Measurements from ENCODE around the gene ABLIM1.

Gene ABLIM1

GRCh38 chr10:114418109-114418508 lies 240.0 kb downstream of the ABLIM1 start:
- Histone ChIP-seq H3K27ac (ENCODE audit: low read depth, low read length) (no peak overlapping the region), H3K9ac (ENCODE audit: low read depth, low read length) (no peak overlapping the region), H3K4me3 (ENCODE audit: low read length) (no peak overlapping the region), H3K9me3 (ENCODE audit: insufficient read depth, low read depth, low read length) (no peaks in the 10 kb centered on the region), H3K36me3 (ENCODE audit: insufficient read depth, low read length) (no peaks in the 10 kb centered on the region), H3K4me1 (ENCODE audit: insufficient read depth, low read length) (no peaks in the 10 kb centered on the region), H3K27me3 (ENCODE audit: insufficient read depth, low read length) (no peaks in the 10 kb centered on the region)
- WGBS: 90% methylated on average over 1 of the region's 1 CpG

- no peaks in the 10 kb centered on the region for H3K27me3 ChIP-seq (ENCODE audit: insufficient read depth, low read length)
- no peak overlapping the region for H3K9ac ChIP-seq (ENCODE audit: low read depth, low read length)
- H3K4me3 ChIP-seq (ENCODE audit: low read length): no peak overlapping the region
- WGBS: 88% methylated on average over 9 of the region's 9 CpGs
- H3K27ac ChIP-seq (ENCODE audit: low read depth, low read length): no peak overlapping the region
- peaks cover 15% of the 10 kb centered on the region; the same call in 1 of the 2 replicates for H3K4me1 ChIP-seq (ENCODE audit: insufficient read depth, low read length)
- H3K9me3 ChIP-seq (ENCODE audit: insufficient read depth, low read depth, low read length): no peaks in the 10 kb centered on the region
- no peaks in the 10 kb centered on the region for H3K36me3 ChIP-seq (ENCODE audit: insufficient read depth, low read length)
Observed at GRCh38 chr10:114412907-114413797, 244.9 kb downstream of the ABLIM1 start.

GRCh38 chr10:114408968-114409444 lies 249.1 kb downstream of the ABLIM1 start:
- peaks cover 20% of the 10 kb centered on the region; the same call in 1 of the 2 replicates for H3K4me1 ChIP-seq (ENCODE audit: insufficient read depth, low read length)
- H3K9me3 ChIP-seq (ENCODE audit: insufficient read depth, low read depth, low read length): no peaks in the 10 kb centered on the region
- H3K27me3 ChIP-seq (ENCODE audit: insufficient read depth, low read length): peaks cover 27% of the 10 kb centered on the region
- 44% methylated on average over 5 of the region's 5 CpGs for WGBS
- H3K27ac ChIP-seq (ENCODE audit: low read depth, low read length): no peak overlapping the region
- no peaks in the 10 kb centered on the region for H3K36me3 ChIP-seq (ENCODE audit: insufficient read depth, low read length)
- H3K4me3 ChIP-seq (ENCODE audit: low read length): no peak overlapping the region
- H3K9ac ChIP-seq (ENCODE audit: low read depth, low read length): no peak overlapping the region

- Histone ChIP-seq H3K27ac (ENCODE audit: low read depth, low read length) (no peak overlapping the region), H3K9me3 (ENCODE audit: insufficient read depth, low read depth, low read length) (no peaks in the 10 kb centered on the region), H3K27me3 (ENCODE audit: insufficient read depth, low read length) (peaks cover 34% of the 10 kb centered on the region), H3K4me3 (ENCODE audit: low read length) (no peak overlapping the region), H3K9ac (ENCODE audit: low read depth, low read length) (no peak overlapping the region), H3K4me1 (ENCODE audit: insufficient read depth, low read length) (peaks cover 20% of the 10 kb centered on the region), H3K36me3 (ENCODE audit: insufficient read depth, low read length) (no peaks in the 10 kb centered on the region)
- WGBS: 67% methylated on average over 12 of the region's 12 CpGs
Observed at GRCh38 chr10:114408112-114408967, 249.7 kb downstream of the ABLIM1 start.

GRCh38 chr10:114406455-114406854 lies 251.6 kb downstream of the ABLIM1 start:
- H3K9me3 ChIP-seq (ENCODE audit: insufficient read depth, low read depth, low read length): no peaks in the 10 kb centered on the region
- H3K27me3 ChIP-seq (ENCODE audit: insufficient read depth, low read length): peaks cover 52% of the 10 kb centered on the region
- no peak overlapping the region for H3K9ac ChIP-seq (ENCODE audit: low read depth, low read length)
- H3K4me1 ChIP-seq (ENCODE audit: insufficient read depth, low read length): peaks cover 29% of the 10 kb centered on the region
- H3K36me3 ChIP-seq (ENCODE audit: insufficient read depth, low read length): no peaks in the 10 kb centered on the region
- H3K4me3 ChIP-seq (ENCODE audit: low read length): no peak overlapping the region
- WGBS: 100% methylated on average over 1 of the region's 1 CpG
- H3K27ac ChIP-seq (ENCODE audit: low read depth, low read length): no peak overlapping the region

GRCh38 chr10:114405011-114405350 lies 253.1 kb downstream of the ABLIM1 start:
- Histone ChIP-seq H3K4me3 (ENCODE audit: low read length) (peak overlapping the region; percentile 59), H3K27ac (ENCODE audit: low read depth, low read length) (no peak overlapping the region), H3K9me3 (ENCODE audit: insufficient read depth, low read depth, low read length) (no peaks in the 10 kb centered on the region), H3K9ac (ENCODE audit: low read depth, low read length) (no peak overlapping the region; the same call in 1 of the 2 replicates), H3K4me1 (ENCODE audit: insufficient read depth, low read length) (peaks cover 29% of the 10 kb centered on the region), H3K27me3 (ENCODE audit: insufficient read depth, low read length) (peaks cover 60% of the 10 kb centered on the region), H3K36me3 (ENCODE audit: insufficient read depth, low read length) (no peaks in the 10 kb centered on the region)
- WGBS: 20% methylated on average over 16 of the region's 16 CpGs

GRCh38 chr10:114404171-114405010 lies 253.7 kb downstream of the ABLIM1 start, which contains the start of gene AFAP1L2:
Gene AFAP1L2 (minus strand): TSS chr10:114404502. CDS start chr10:114404455, 47 bp downstream.
- H3K36me3 ChIP-seq (ENCODE audit: insufficient read depth, low read length): no peaks in the 10 kb centered on the region
- peak within 1 kb of the TSS; percentile 59 for H3K4me3 ChIP-seq (ENCODE audit: low read length)
- H3K27ac ChIP-seq (ENCODE audit: low read depth, low read length): no peak within 1 kb of the TSS
- peaks cover 23% of the 10 kb centered on the region for H3K4me1 ChIP-seq (ENCODE audit: insufficient read depth, low read length)
- H3K9ac ChIP-seq (ENCODE audit: low read depth, low read length): no peak within 1 kb of the TSS; the same call in 1 of the 2 replicates
- H3K9me3 ChIP-seq (ENCODE audit: insufficient read depth, low read depth, low read length): no peaks in the 10 kb centered on the region
- WGBS: under 1% methylated on average over 85 of the region's 88 CpGs
- peaks cover 62% of the 10 kb centered on the region for H3K27me3 ChIP-seq (ENCODE audit: insufficient read depth, low read length)

GRCh38 chr10:114403541-114404161 lies 254.4 kb downstream of the ABLIM1 start:
- no peaks in the 10 kb centered on the region for H3K36me3 ChIP-seq (ENCODE audit: insufficient read depth, low read length)
- peaks cover 18% of the 10 kb centered on the region; the same call in 1 of the 2 replicates for H3K4me1 ChIP-seq (ENCODE audit: insufficient read depth, low read length)
- no peaks in the 10 kb centered on the region for H3K9me3 ChIP-seq (ENCODE audit: insufficient read depth, low read depth, low read length)
- under 1% methylated on average over 43 of the region's 44 CpGs for WGBS
- H3K27ac ChIP-seq (ENCODE audit: low read depth, low read length): no peak overlapping the region
- no peak overlapping the region for H3K9ac ChIP-seq (ENCODE audit: low read depth, low read length)
- H3K27me3 ChIP-seq (ENCODE audit: insufficient read depth, low read length): peaks cover 62% of the 10 kb centered on the region
- peak overlapping the region; percentile 59 for H3K4me3 ChIP-seq (ENCODE audit: low read length)

GRCh38 chr10:114402871-114403540 lies 255.1 kb downstream of the ABLIM1 start:
- H3K9me3 ChIP-seq (ENCODE audit: insufficient read depth, low read depth, low read length): no peaks in the 10 kb centered on the region
- H3K27me3 ChIP-seq (ENCODE audit: insufficient read depth, low read length): peaks cover 61% of the 10 kb centered on the region
- H3K4me3 ChIP-seq (ENCODE audit: low read length): peak overlapping the region; percentile 59
- WGBS: 13% methylated on average over 17 of the region's 17 CpGs
- no peak overlapping the region for H3K9ac ChIP-seq (ENCODE audit: low read depth, low read length)
- peaks cover 12% of the 10 kb centered on the region; the same call in 1 of the 2 replicates for H3K4me1 ChIP-seq (ENCODE audit: insufficient read depth, low read length)
- no peaks in the 10 kb centered on the region for H3K36me3 ChIP-seq (ENCODE audit: insufficient read depth, low read length)
- H3K27ac ChIP-seq (ENCODE audit: low read depth, low read length): no peak overlapping the region

GRCh38 chr10:114402233-114402632 lies 255.8 kb downstream of the ABLIM1 start:
- no peaks in the 10 kb centered on the region for H3K9me3 ChIP-seq (ENCODE audit: insufficient read depth, low read depth, low read length)
- no peak overlapping the region for H3K4me3 ChIP-seq (ENCODE audit: low read length)
- peaks cover 56% of the 10 kb centered on the region for H3K27me3 ChIP-seq (ENCODE audit: insufficient read depth, low read length)
- 87% methylated on average over 2 of the region's 2 CpGs for WGBS
- no peak overlapping the region for H3K9ac ChIP-seq (ENCODE audit: low read depth, low read length)
- peaks cover 9% of the 10 kb centered on the region; the same call in 1 of the 2 replicates for H3K4me1 ChIP-seq (ENCODE audit: insufficient read depth, low read length)
- no peaks in the 10 kb centered on the region for H3K36me3 ChIP-seq (ENCODE audit: insufficient read depth, low read length)
- no peak overlapping the region for H3K27ac ChIP-seq (ENCODE audit: low read depth, low read length)
